Measurements from ENCODE around the gene HTRA3. TPM values are rescaled to one million over a fixed set of nuclear protein-coding genes. Genes with fewer than 3 reads are reported as not detected.

The HTRA3 gene
- total RNA-seq, 2 donors from 2014 or later = 3.2 to 4.6 TPM

DNA sequence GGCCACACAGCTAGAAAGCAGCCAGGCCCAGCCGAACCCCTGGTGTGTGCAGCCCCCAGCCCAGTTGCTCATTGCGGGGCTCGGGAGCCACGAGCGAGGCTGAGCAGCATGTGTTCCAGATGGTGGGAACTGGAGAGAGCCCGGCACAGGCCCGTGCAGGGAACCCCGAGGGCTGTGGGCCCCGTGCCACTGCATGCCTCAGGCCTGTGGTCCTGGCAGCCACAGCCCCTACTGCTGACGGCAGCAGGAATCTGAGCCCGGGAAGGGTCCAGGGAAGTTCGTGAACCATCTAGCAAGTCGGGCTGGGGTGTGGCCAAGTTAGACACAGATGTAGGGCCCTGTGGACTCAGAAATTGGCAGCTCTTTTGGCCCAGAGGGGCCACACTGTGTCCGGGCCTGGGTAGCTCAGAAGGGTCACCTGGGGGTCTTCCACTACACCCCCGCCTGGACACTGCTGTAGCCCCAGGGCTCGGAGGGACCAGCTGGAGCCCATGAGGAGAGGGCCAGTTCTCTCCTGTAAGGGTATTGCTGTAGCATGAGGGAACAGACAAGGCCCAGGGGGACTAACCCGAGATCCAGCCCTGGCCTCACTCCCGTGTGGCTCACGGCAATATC lies 12.1 kb downstream of the HTRA3 start:
- no peaks in the 10 kb centered on the region for H3K27me3 Mint-ChIP-seq (ENCODE audit: insufficient read depth)
- no peak overlapping the region for H3K4me3 ChIP-seq (ENCODE audit: low read length)
- no peak overlapping the region for H3K27ac ChIP-seq (ENCODE audit: low read depth, low read length)
- TF ChIP-seq, protein P1, sequence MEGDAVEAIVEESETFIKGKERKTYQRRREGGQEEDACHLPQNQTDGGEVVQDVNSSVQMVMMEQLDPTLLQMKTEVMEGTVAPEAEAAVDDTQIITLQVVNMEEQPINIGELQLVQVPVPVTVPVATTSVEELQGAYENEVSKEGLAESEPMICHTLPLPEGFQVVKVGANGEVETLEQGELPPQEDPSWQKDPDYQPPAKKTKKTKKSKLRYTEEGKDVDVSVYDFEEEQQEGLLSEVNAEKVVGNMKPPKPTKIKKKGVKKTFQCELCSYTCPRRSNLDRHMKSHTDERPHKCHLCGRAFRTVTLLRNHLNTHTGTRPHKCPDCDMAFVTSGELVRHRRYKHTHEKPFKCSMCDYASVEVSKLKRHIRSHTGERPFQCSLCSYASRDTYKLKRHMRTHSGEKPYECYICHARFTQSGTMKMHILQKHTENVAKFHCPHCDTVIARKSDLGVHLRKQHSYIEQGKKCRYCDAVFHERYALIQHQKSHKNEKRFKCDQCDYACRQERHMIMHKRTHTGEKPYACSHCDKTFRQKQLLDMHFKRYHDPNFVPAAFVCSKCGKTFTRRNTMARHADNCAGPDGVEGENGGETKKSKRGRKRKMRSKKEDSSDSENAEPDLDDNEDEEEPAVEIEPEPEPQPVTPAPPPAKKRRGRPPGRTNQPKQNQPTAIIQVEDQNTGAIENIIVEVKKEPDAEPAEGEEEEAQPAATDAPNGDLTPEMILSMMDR (conservative IDR thresholded peaks at IDR 0.05) = no peak
- no peaks in the 10 kb centered on the region for H3K36me3 Mint-ChIP-seq (ENCODE audit: low read depth)
- WGBS, 2 experiments (ENCODE audit: insufficient coverage in 1 of 2, insufficient read length in 1 of 2) = 89 to 91% methylated on average over 14 to 19 of the region's 19 CpGs
- H3K9ac ChIP-seq (ENCODE audit: extremely low read depth, low read length, poor library complexity, severe bottlenecking) = no peak overlapping the region
- no peaks in the 10 kb centered on the region for H3K36me3 ChIP-seq (ENCODE audit: control insufficient read depth, insufficient read depth, low read length)
- H3K4me1 Mint-ChIP-seq = no peaks in the 10 kb centered on the region
- no peak for DNase-seq
- no peaks in the 10 kb centered on the region for H3K9me3 ChIP-seq (ENCODE audit: control insufficient read depth, low read length)
- no peaks in the 10 kb centered on the region for H3K9me3 Mint-ChIP-seq
- H3K27me3 ChIP-seq (ENCODE audit: control insufficient read depth, insufficient read depth, low read length, poor library complexity, severe bottlenecking) = no peaks in the 10 kb centered on the region
- H3K4me3 Mint-ChIP-seq = no peak overlapping the region
- H3K4me1 ChIP-seq (ENCODE audit: control insufficient read depth, insufficient read depth, low read length) = no peaks in the 10 kb centered on the region
- H3K27ac Mint-ChIP-seq = no peak overlapping the region

DNA sequence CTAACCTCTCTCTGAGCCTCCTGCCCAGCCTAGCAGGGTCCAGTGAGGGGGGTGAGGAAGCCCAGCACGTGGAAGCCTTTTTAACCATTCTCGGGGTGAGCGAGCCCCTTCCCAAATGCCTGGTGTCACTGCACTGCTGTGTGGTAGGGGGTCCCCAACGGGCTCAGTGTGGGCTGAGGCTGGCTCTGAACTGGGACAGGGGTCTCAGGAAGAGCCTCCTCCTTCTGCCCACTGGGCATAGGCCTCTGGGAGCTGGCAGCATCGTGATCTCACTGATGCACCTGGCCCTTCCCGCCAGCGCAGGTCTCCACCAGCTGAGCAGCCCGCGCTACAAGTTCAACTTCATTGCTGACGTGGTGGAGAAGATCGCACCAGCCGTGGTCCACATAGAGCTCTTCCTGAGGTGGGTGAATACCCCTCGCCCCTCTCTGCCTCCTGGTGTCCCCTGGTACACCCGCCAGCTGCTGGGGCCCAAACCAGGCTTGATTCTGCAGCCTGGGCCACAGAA lies 12.6 kb downstream of the HTRA3 start:
- H3K27ac ChIP-seq (ENCODE audit: low read depth, low read length) = no peak overlapping the region
- H3K9me3 ChIP-seq (ENCODE audit: control insufficient read depth, low read length) = no peaks in the 10 kb centered on the region
- H3K4me3 ChIP-seq (ENCODE audit: low read length) = no peak overlapping the region
- H3K4me1 Mint-ChIP-seq = no peaks in the 10 kb centered on the region
- no peaks in the 10 kb centered on the region for H3K4me1 ChIP-seq (ENCODE audit: control insufficient read depth, insufficient read depth, low read length)
- H3K27me3 Mint-ChIP-seq (ENCODE audit: insufficient read depth) = no peaks in the 10 kb centered on the region
- no peaks in the 10 kb centered on the region for H3K9me3 Mint-ChIP-seq
- H3K4me3 Mint-ChIP-seq = no peak overlapping the region
- TF ChIP-seq, protein P1 (conservative IDR thresholded peaks at IDR 0.05) = no peak
- H3K27ac Mint-ChIP-seq = no peak overlapping the region
- 92 to 98% methylated on average over 11 to 14 of the region's 14 CpGs for WGBS, 2 experiments (ENCODE audit: insufficient coverage in 1 of 2, insufficient read length in 1 of 2)
- no peaks in the 10 kb centered on the region for H3K27me3 ChIP-seq (ENCODE audit: control insufficient read depth, insufficient read depth, low read length, poor library complexity, severe bottlenecking)
- DNase-seq = no peak
- no peak overlapping the region for H3K9ac ChIP-seq (ENCODE audit: extremely low read depth, low read length, poor library complexity, severe bottlenecking)
- no peaks in the 10 kb centered on the region for H3K36me3 ChIP-seq (ENCODE audit: control insufficient read depth, insufficient read depth, low read length)
- no peaks in the 10 kb centered on the region for H3K36me3 Mint-ChIP-seq (ENCODE audit: low read depth)

GRCh38 chr4:8282742-8283141 lies 13.2 kb downstream of the HTRA3 start:
- H3K27ac ChIP-seq (ENCODE audit: low read depth, low read length) = no peak overlapping the region
- Mint-ChIP-seq H3K27ac (no peak overlapping the region), H3K9me3 (no peaks in the 10 kb centered on the region), H3K27me3 (ENCODE audit: insufficient read depth) (no peaks in the 10 kb centered on the region), H3K36me3 (ENCODE audit: low read depth) (no peaks in the 10 kb centered on the region), H3K4me1 (no peaks in the 10 kb centered on the region), H3K4me3 (no peak overlapping the region)
- DNase-seq = no peak
- no peak overlapping the region for H3K9ac ChIP-seq (ENCODE audit: extremely low read depth, low read length, poor library complexity, severe bottlenecking)
- TF ChIP-seq, protein P1 (conservative IDR thresholded peaks at IDR 0.05) = no peak
- H3K36me3 ChIP-seq (ENCODE audit: control insufficient read depth, insufficient read depth, low read length) = no peaks in the 10 kb centered on the region
- 92 to 98% methylated on average over 8 to 14 of the region's 14 CpGs for WGBS, 2 experiments (ENCODE audit: insufficient coverage in 1 of 2, insufficient read length in 1 of 2)
- H3K9me3 ChIP-seq (ENCODE audit: control insufficient read depth, low read length) = no peaks in the 10 kb centered on the region
- H3K27me3 ChIP-seq (ENCODE audit: control insufficient read depth, insufficient read depth, low read length, poor library complexity, severe bottlenecking) = no peaks in the 10 kb centered on the region
- no peak overlapping the region for H3K4me3 ChIP-seq (ENCODE audit: low read length)
- H3K4me1 ChIP-seq (ENCODE audit: control insufficient read depth, insufficient read depth, low read length) = no peaks in the 10 kb centered on the region
